SU-DHL-6 (cell line): Measurements from ENCODE around the gene ERFL.

ENCODE experiments used
- H2AFZ ChIP-seq: fragments of 200-600 bp; sonication (generic); 2 replicates; pipeline ENCODE4 v1.6.1; 2014; ENCODE audit warnings: low read depth, mild to moderate bottlenecking, moderate library complexity, mixed read lengths, antibody characterized with exemption, low read length; ENCODE audit not compliant: severe bottlenecking
- H3F3A ChIP-seq: fragments of 200-600 bp; shearing (Covaris generic); 2 replicates; pipeline ENCODE4 v1.6.0; 2016; ENCODE audit warnings: antibody characterized with exemption, mild to moderate bottlenecking; ENCODE audit not compliant: insufficient read depth
- H3K27ac ChIP-seq: fragments of 200-600 bp; sonication (generic); 2 replicates; pipeline ENCODE4 v1.5.1; 2016; ENCODE audit warnings: low read depth, mild to moderate bottlenecking, low read length, moderate library complexity, mixed read lengths
- H3K27me3 ChIP-seq: fragments of 200-600 bp; sonication (generic), shearing (Covaris generic); 2 replicates; pipeline ENCODE4 v1.6.0; 2014; ENCODE audit warnings: mild to moderate bottlenecking, low read length
- H3K36me3 ChIP-seq: fragments of 200-600 bp; sonication (generic); 2 replicates; pipeline ENCODE4 v1.6.1; 2014; ENCODE audit warnings: mild to moderate bottlenecking, low read length, mixed read lengths
- H3K4me2 ChIP-seq: fragments of 300-600, 200-600 bp; shearing (Covaris generic), sonication (generic); 2 replicates; pipeline ENCODE4 v1.6.0; 2014; ENCODE audit warnings: low read length, low read depth, mild to moderate bottlenecking; ENCODE audit not compliant: poor library complexity, severe bottlenecking
- H3K4me3 ChIP-seq: fragments of 200-600 bp; sonication (generic); 2 replicates; pipeline ENCODE4 v1.5.1; 2014; ENCODE audit warnings: antibody characterized with exemption, low read length, mild to moderate bottlenecking, mixed read lengths; ENCODE audit not compliant: insufficient read depth, poor library complexity, severe bottlenecking
- H3K79me2 ChIP-seq: fragments of 200-600 bp; sonication (generic); 2 replicates; pipeline ENCODE4 v1.6.1; 2014; ENCODE audit warnings: mild to moderate bottlenecking, low read length, moderate library complexity; ENCODE audit not compliant: insufficient read depth
- H3K9ac ChIP-seq: fragments of 200-600 bp; sonication (generic); 2 replicates; pipeline ENCODE4 v1.7.0; 2014; ENCODE audit warnings: mild to moderate bottlenecking, low read length
- H3K9me2 ChIP-seq: fragments of 200-600 bp; sonication (generic); replicated peaks from 2 replicates; pipeline ENCODE4 v1.6.1; 2014; ENCODE audit warnings: low read length; ENCODE audit not compliant: insufficient read depth
- H3K9me3 ChIP-seq: fragments of 200-600 bp; sonication (generic); 2 replicates; pipeline ENCODE4 v1.6.1; 2014; ENCODE audit warnings: low read length, mixed read lengths; ENCODE audit not compliant: insufficient read depth
- H4K20me1 ChIP-seq: fragments of 200-600 bp; sonication (generic); 2 replicates; pipeline ENCODE4 v1.6.1; 2014; ENCODE audit warnings: low read depth, mild to moderate bottlenecking, antibody characterized with exemption, low read length, moderate library complexity, mixed read lengths
- EZH2phosphoT487 ChIP-seq: fragments of 200-600 bp; sonication (generic), shearing (Covaris generic); conservative IDR thresholded peaks from 2 replicates; pipeline ENCODE4 v1.6.1; 2018; ENCODE audit warnings: mild to moderate bottlenecking, antibody characterized with exemption, low read length, moderate library complexity, mixed read lengths
- TF ChIP-seq, protein P1 (sequence below): fragments of 200-600 bp; sonication (generic); IDR thresholded peaks from one replicate; pipeline ENCODE4 v1.5.1; 2017; ENCODE audit warnings: antibody characterized with exemption, mild to moderate bottlenecking, low read length, moderate library complexity; ENCODE audit not compliant: insufficient read depth, poor library complexity, severe bottlenecking

ERFL gene

DNA sequence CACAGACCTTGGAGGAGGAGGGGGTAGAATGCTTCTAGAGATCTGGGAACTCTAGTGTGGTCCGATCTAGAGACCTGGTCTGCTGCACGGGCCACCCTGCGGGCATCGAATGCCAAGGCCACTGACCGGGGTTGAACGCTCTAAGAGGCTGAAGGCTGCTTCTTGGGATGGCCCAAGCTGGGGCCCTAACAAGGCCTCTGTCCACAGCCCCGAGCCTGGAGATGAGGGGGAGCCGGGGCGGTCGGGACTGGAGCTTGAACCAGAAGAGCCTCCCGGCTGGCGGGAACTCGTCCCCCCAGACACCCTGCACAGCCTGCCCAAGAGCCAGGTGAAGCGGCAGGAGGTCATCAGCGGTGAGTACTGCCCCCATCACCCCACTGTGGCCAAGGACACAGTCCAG, 30.0 kb downstream of the ERFL start:
- no peak overlapping the region for H3K4me3 ChIP-seq
- H3F3A ChIP-seq = 0 out of 2 replicates have a peak, but pooled peaks cover 2% of the 10 kb centered on the region
- no peaks in the 10 kb centered on the region for H4K20me1 ChIP-seq
- H3K36me3 ChIP-seq = 0 out of 2 replicates have a peak, but pooled peaks cover 4% of the 10 kb centered on the region
- H3K9ac ChIP-seq = no peak overlapping the region
- H3K4me2 ChIP-seq = no peak overlapping the region
- TF ChIP-seq EZH2phosphoT487 = no peak
- TF ChIP-seq, protein P1, sequence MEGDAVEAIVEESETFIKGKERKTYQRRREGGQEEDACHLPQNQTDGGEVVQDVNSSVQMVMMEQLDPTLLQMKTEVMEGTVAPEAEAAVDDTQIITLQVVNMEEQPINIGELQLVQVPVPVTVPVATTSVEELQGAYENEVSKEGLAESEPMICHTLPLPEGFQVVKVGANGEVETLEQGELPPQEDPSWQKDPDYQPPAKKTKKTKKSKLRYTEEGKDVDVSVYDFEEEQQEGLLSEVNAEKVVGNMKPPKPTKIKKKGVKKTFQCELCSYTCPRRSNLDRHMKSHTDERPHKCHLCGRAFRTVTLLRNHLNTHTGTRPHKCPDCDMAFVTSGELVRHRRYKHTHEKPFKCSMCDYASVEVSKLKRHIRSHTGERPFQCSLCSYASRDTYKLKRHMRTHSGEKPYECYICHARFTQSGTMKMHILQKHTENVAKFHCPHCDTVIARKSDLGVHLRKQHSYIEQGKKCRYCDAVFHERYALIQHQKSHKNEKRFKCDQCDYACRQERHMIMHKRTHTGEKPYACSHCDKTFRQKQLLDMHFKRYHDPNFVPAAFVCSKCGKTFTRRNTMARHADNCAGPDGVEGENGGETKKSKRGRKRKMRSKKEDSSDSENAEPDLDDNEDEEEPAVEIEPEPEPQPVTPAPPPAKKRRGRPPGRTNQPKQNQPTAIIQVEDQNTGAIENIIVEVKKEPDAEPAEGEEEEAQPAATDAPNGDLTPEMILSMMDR = no peak
- no peak overlapping the region for H3K27ac ChIP-seq
- H2AFZ ChIP-seq = no peak overlapping the region
- no peaks in the 10 kb centered on the region for H3K79me2 ChIP-seq
- no peaks in the 10 kb centered on the region for H3K9me3 ChIP-seq
- H3K27me3 ChIP-seq = no peaks in the 10 kb centered on the region
- no peaks in the 10 kb centered on the region for H3K9me2 ChIP-seq

- Histone ChIP-seq H3K27ac (no peak overlapping the region), H3K36me3 (0 out of 2 replicates have a peak, but pooled peaks cover 4% of the 10 kb centered on the region)
- TF ChIP-seq, protein P1 = no peak
- TF ChIP-seq EZH2phosphoT487 = no peak
These were observed 30.4 kb downstream of the ERFL start for GRCh38 chr19:41897820-41898219.

GRCh38 chr19:41897181-41897580, 31.1 kb downstream of the ERFL start:
- Histone ChIP-seq H3K4me2 (no peak overlapping the region), H3K27me3 (no peaks in the 10 kb centered on the region), H3F3A (0 out of 2 replicates have a peak, but pooled peaks cover 2% of the 10 kb centered on the region), H3K9me3 (no peaks in the 10 kb centered on the region), H3K9me2 (no peaks in the 10 kb centered on the region), H3K79me2 (no peaks in the 10 kb centered on the region), H3K9ac (no peak overlapping the region), H4K20me1 (no peaks in the 10 kb centered on the region), H3K36me3 (0 out of 2 replicates have a peak, but pooled peaks cover 4% of the 10 kb centered on the region), H2AFZ (no peak overlapping the region), H3K27ac (no peak overlapping the region), H3K4me3 (no peak overlapping the region)
- TF ChIP-seq, protein P1 = no peak
- no peak for TF ChIP-seq EZH2phosphoT487

More at GRCh38 chr19:41897820-41898219, 30.4 kb downstream of the ERFL start:
- Histone ChIP-seq H2AFZ (no peak overlapping the region), H3K27me3 (no peaks in the 10 kb centered on the region), H3K9me2 (no peaks in the 10 kb centered on the region), H3K9me3 (no peaks in the 10 kb centered on the region), H3F3A (0 out of 2 replicates have a peak, but pooled peaks cover 2% of the 10 kb centered on the region), H4K20me1 (no peaks in the 10 kb centered on the region), H3K9ac (no peak overlapping the region), H3K79me2 (no peaks in the 10 kb centered on the region), H3K4me3 (no peak overlapping the region), H3K4me2 (no peak overlapping the region)
